Activated T-helper 2 cell treated with anti-CD3 and anti-CD28 coated beads, Interferon-gamma antibody, Interleukin-2, Interleukin-4, amounts not matched to agents 10 μg/mL and 5 μg/mL and 100 μg/mL, durations not matched to agents 14 hours and 24 hours and 36 hours (primary cell): ENCODE measurements around the gene CCL17. TPM values are rescaled to one million over a fixed set of nuclear protein-coding genes. Genes with fewer than 3 reads are reported as not detected.
"Not testable (repeated sequence)": the region's sequence is repeated elsewhere in the genome, so short reads cannot be mapped to it uniquely, and the experiment has no call there.

Source experiments
- DNase-seq: peaks from one replicate; pipeline ENCODE4 v3.0.0; 2021; ENCODE audit warnings: low spot score
- H3K27ac Mint-ChIP-seq: one replicate; pipeline ENCODE4 v1.8.0; 2021; ENCODE audit warnings: mixed read lengths
- H3K27me3 Mint-ChIP-seq: one replicate; pipeline ENCODE4 v1.8.0; 2021; ENCODE audit warnings: low read depth, mixed read lengths
- H3K36me3 Mint-ChIP-seq: one replicate; pipeline ENCODE4 v1.8.0; 2021; ENCODE audit warnings: low read depth, mixed read lengths
- H3K4me1 Mint-ChIP-seq: one replicate; pipeline ENCODE4 v1.8.0; 2021; ENCODE audit warnings: low read depth, mixed read lengths
- H3K4me3 Mint-ChIP-seq: one replicate; pipeline ENCODE4 v1.8.0; 2021; ENCODE audit warnings: low read depth, mild to moderate bottlenecking, moderate library complexity, mixed read lengths
- H3K9me3 Mint-ChIP-seq: one replicate; pipeline ENCODE4 v1.8.0; 2021; ENCODE audit warnings: mixed read lengths
- intact Hi-C: fragments of 100-400 bp; cut with micrococcal nuclease; formaldehyde crosslinking; loops from one replicate; pipeline ENCODE4 v1.15.1; 2023
- total RNA-seq: library from RNA; stranded (reverse); gene quantifications from 2 replicates; pipeline ENCODE4 v1.2.3, GENCODE V29; 2022

The CCL17 gene
- total RNA-seq, 1 donor from 2014 or later: 0.37 TPM

DNA sequence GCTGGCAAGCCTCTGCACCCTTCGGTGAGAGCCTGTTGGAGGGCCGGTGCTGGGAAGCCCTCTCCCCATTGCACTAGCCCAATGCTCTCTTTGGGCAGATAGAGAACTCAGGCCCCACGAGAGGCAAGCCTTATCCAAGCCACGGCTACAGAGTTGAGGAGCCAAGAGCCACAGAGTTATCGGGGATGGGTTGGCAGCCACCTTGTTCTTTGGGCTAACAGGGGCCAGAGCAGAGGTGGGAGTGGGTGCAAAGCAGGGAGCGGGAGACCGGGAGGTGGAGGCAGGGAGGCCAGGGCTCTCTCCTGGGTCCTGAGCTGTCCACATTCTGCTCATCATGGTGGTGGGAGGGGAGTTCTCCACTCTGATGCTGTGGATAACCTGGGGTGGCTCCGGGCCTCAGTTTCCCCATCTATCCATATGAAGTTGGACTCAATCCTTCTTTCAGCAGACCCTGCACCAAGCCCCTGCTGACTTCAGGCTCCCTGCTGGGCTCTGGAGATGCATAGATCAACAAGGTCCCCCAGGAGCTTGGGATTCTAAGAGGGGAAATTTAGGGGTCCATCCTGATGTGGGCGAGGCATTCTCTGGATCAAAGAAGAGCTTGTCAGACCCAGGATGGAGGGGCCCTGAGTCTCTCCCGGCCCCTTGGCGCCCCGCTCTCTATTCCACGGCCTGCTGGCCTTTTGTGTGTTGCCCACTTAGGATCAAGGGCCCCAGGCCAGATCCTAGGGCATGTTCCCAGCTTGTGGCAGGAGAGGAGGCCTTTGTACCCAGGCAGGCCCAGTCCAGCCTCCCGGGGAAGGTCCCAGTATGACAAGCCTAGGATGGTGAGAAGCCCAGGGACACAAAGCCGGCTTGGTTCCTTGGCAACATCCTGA, 32.8 kb upstream of the CCL17 start:
- no peaks in the 10 kb centered on the region for H3K36me3 Mint-ChIP-seq
- no peak overlapping the region for H3K4me3 Mint-ChIP-seq
- intact Hi-C loops: no loop called here
- peaks cover 5% of the 10 kb centered on the region for H3K27me3 Mint-ChIP-seq
- H3K9me3 Mint-ChIP-seq: no peaks in the 10 kb centered on the region
- no peak overlapping the region for H3K27ac Mint-ChIP-seq
- DNase-seq: no peak
- H3K4me1 Mint-ChIP-seq: peaks cover 7% of the 10 kb centered on the region

DNA sequence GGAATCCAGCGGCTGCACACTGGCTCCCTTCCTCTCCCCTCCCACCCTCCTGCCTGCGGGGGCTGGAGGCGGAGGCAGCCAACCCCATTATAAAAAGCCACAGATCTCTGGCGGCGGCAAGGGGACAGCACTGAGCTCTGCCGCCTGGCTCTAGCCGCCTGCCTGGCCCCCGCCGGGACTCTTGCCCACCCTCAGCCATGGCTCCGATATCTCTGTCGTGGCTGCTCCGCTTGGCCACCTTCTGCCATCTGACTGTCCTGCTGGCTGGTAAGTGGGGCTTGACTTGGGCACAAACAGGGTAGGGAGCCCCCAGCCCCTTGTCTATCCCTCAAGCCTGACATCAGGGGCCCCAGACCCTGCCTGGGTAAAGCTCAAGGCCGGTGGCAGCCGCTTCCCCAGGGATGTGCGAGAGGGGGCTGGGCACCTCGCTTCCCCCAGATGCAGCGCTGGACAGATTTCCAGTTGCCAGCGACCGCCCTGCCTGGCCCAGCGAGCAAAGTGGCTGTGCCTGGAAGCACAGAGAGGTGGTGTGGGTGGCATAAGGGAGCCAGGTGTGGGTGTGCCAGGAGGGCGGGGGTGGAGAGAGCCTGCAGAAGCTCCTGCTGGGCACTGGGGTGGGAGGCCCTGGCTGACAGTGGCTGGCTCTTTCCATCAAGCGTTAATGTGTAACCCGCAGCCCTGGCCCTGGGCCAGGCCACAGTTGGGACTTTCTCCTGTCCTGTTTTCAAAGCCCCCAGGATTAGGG, 32.0 kb upstream of the CCL17 start, which contains the start of gene CX3CL1:
TSS of gene CX3CL1 (plus strand) at position 119 of the 745 bp plus-strand sequence. CDS start at position 198, 79 bp downstream.
- Mint-ChIP-seq H3K4me1 (peaks cover 14% of the 10 kb centered on the region), H3K27me3 (peaks cover 2% of the 10 kb centered on the region), H3K36me3 (no peaks in the 10 kb centered on the region), H3K27ac (no peak within 1 kb of the TSS), H3K4me3 (no peak within 1 kb of the TSS), H3K9me3 (no peaks in the 10 kb centered on the region)
- intact Hi-C loops: no loop called here
- DNase-seq: no peak

DNA sequence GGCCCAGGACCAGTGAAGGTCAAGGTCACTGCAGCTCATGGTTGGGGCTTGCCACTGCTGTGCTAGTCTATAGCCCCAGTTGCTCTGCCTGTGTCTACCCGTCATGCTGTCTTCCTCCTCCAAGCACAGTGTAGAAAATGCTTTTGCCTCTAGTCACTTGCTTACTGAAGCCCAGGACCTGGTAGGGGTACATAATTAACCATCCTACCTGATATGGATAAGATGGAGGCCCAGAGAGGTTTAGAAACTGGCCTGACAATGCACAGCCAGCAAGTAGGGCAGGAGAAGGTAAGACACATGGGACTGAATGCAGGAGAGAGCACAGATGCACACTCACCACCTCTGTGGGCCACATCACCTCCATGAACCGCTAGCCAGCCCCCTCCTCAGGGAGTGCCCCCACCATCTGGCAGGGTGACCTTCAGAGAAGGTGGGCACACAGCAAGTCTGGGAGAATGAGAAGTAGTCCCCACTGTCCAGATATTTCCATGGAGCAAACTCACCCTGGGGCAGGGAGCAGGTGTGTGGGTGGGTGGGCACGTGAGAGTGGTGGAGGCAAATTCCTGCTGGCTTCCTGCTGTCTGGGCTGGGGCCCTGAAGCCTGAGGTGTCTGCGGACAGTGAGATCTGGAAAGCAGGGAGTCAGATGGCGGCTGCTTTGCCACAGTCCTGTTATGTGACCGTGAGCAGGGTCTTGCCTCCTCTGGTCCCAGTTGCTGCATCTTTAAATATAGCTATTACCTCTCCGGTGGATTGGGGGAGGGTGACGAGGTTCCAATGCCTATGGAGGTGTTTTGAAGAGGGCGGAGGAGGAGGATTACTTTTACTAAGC, 31.2 kb upstream of the CCL17 start:
- intact Hi-C loops: no loop called here
- Mint-ChIP-seq H3K27ac (no peak overlapping the region), H3K27me3 (no peaks in the 10 kb centered on the region)

DNA sequence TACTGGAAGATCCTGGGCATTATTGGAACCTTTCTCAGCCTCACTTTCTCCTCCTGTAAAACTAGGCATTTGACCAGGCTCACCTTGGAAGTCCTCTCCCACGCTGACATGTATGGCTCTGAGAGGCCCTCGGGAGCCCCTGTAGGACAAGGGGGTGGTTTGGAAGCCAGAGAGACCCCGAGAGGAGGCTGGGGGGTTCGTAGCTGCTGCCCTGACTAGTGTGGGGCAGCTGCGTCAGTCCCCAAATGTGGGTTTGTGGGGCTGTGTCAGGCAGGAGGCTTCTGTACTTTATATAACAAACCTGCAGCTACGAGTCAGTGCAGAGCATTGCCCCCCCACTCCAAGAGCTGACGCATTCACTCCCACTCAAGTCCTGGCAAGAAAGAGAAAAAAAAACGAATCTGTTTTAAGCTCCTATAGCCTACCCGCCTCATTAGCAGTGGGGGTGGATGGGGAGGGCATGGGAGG, 30.5 kb upstream of the CCL17 start:
- DNase-seq: no peak
- H3K27me3 Mint-ChIP-seq: no peaks in the 10 kb centered on the region

More for the DNA sequence above, 31.2 kb upstream of the CCL17 start:
- no peak overlapping the region for H3K4me3 Mint-ChIP-seq
- peaks cover 19% of the 10 kb centered on the region for H3K4me1 Mint-ChIP-seq
- H3K36me3 Mint-ChIP-seq: no peaks in the 10 kb centered on the region
- no peaks in the 10 kb centered on the region for H3K9me3 Mint-ChIP-seq
- no peak for DNase-seq

DNA sequence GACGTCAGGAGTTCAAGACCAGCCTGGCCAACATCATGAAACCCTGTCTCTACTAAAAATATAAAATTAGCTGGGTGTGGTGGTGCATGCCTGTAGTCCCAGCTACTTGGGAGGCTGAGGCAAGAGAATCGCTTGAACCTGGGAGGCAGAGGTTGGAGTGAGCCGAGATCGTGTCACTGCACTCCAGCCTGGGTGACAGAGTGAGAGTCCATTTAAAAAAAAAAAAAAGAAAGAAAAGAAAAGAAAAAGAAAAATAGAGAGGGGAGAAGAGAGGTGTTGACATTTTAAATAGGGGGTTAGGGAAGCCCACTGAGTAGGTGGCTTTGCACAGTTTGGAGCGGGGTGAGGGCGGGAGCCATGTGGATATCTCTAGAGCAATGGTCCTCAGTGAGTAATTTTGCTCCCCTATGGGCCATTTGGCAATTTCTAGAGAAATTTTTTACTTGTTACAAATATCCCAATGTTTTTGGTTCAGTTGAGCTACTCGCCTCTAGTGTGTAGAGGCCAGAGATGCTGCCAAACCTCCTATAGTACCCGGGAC, 29.6 kb upstream of the CCL17 start:
- H3K27me3 Mint-ChIP-seq: not testable (repeated sequence)
- intact Hi-C loops: loop anchor here (5.0 kb wide), 1 partner anchor 42 kb away; no protein-coding TSS in a partner anchor

More for the DNA sequence above, 30.5 kb upstream of the CCL17 start:
- no peak overlapping the region for H3K4me3 Mint-ChIP-seq
- no peak overlapping the region for H3K27ac Mint-ChIP-seq
- intact Hi-C loops: no loop called here
- no peaks in the 10 kb centered on the region for H3K9me3 Mint-ChIP-seq
- no peaks in the 10 kb centered on the region for H3K36me3 Mint-ChIP-seq
- peaks cover 19% of the 10 kb centered on the region for H3K4me1 Mint-ChIP-seq

DNA sequence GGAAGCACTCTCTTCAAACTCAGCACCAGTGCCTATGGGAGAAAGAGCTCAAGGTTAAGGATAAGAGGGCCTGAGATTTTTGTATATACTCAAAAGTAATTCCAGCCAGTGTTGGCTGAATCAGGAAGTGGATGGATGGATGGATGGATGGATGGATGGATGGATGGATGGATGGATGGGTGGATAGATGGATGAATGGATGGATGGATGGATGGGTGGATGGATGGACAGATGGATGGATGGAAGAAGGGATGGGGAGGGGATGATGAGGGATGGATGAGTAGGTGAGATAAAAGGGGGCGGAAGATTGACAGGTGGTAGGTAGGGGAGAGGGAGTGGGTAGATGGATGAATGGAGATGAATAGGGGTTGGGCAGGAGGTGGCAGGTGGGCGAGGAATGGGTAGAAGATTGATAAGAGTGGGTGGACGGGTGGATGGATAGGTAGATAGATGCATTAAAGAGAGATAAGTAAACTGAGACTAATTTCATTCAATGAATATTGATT, 28.2 kb upstream of the CCL17 start:
- no peaks in the 10 kb centered on the region for H3K36me3 Mint-ChIP-seq
- H3K4me3 Mint-ChIP-seq: no peak overlapping the region
- peaks cover 19% of the 10 kb centered on the region for H3K4me1 Mint-ChIP-seq
- DNase-seq: no peak
- no peaks in the 10 kb centered on the region for H3K9me3 Mint-ChIP-seq
- no peak overlapping the region for H3K27ac Mint-ChIP-seq
- intact Hi-C loops: loop anchor here (5.0 kb wide), 1 partner anchor 41 kb away; no protein-coding TSS in a partner anchor
- no peaks in the 10 kb centered on the region for H3K27me3 Mint-ChIP-seq

More for the DNA sequence above, 29.6 kb upstream of the CCL17 start:
- not testable (repeated sequence) for H3K4me3 Mint-ChIP-seq, H3K9me3 Mint-ChIP-seq, DNase-seq, H3K36me3 Mint-ChIP-seq, H3K27ac Mint-ChIP-seq
- H3K4me1 Mint-ChIP-seq: peaks cover 19% of the 10 kb centered on the region

DNA sequence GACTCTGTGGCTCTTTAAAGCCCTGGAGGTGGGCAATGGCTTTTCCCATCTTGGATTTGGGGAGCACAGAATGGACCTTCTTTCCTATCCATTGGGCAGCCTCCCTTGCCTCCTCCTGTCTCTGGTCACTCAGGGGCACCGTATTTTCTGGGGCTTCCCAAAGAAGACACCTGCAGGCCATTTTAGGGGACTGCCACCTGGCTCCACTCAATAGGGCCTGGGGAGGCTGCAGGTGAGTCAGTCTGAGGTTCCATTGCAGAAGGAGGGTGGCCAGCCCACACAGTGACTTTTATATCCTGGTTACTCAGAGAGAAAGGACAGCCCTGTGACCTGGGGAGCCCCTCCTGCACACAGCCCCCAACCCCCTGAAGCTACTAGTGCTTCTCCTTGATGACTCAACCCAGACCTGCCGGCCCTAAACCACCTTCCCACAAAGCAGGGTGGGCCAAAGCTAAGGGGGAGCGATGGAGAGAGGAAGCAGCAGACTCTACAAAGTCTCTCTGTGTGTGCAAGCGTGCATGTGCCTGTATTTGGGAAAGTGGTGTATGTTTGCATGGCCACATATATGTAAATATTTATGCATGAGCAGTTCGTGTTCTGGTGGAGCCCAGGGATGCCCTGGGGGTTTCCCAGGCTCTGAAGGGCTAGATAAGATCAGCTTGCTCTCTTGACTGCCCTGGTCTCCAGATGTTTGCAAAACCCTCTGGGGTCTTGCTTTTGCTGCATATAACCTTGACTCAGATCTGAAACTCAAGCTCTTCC, 27.3 kb upstream of the CCL17 start:
- peaks cover 19% of the 10 kb centered on the region for H3K4me1 Mint-ChIP-seq
- H3K4me3 Mint-ChIP-seq: no peak overlapping the region
- no peaks in the 10 kb centered on the region for H3K9me3 Mint-ChIP-seq
- no peak for DNase-seq
- peak overlapping the region; percentile 68 for H3K27ac Mint-ChIP-seq
- intact Hi-C loops: loop anchor here (1.0 to 5.0 kb wide), 2 partner anchors 40 to 77 kb away; no protein-coding TSS in a partner anchor
- H3K27me3 Mint-ChIP-seq: no peaks in the 10 kb centered on the region
- no peaks in the 10 kb centered on the region for H3K36me3 Mint-ChIP-seq

DNA sequence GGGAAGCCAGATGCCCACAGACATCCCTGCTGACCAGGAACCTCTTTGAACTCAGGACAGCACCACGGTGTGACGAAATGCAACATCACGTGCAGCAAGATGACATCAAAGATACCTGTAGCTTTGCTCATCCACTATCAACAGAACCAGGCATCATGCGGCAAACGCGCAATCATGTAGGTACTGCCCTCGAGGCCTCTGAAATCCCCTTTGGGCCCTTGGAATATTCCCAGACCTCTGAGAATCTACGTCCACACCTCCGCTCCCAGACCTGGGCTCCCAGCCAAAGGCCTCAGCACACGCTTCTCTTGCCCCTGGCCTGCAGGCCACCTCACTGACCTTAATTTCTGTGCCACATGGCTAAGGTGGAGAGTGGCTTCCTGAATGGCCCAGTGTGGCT, 25.0 kb upstream of the CCL17 start:
- Mint-ChIP-seq H3K27me3 (no peaks in the 10 kb centered on the region), H3K27ac (no peak overlapping the region), H3K4me3 (no peak overlapping the region), H3K36me3 (no peaks in the 10 kb centered on the region), H3K9me3 (no peaks in the 10 kb centered on the region), H3K4me1 (peaks cover 19% of the 10 kb centered on the region)
- intact Hi-C loops: loop anchor here (5.0 kb wide), 1 partner anchor 38 kb away; no protein-coding TSS in a partner anchor
- no peak for DNase-seq

DNA sequence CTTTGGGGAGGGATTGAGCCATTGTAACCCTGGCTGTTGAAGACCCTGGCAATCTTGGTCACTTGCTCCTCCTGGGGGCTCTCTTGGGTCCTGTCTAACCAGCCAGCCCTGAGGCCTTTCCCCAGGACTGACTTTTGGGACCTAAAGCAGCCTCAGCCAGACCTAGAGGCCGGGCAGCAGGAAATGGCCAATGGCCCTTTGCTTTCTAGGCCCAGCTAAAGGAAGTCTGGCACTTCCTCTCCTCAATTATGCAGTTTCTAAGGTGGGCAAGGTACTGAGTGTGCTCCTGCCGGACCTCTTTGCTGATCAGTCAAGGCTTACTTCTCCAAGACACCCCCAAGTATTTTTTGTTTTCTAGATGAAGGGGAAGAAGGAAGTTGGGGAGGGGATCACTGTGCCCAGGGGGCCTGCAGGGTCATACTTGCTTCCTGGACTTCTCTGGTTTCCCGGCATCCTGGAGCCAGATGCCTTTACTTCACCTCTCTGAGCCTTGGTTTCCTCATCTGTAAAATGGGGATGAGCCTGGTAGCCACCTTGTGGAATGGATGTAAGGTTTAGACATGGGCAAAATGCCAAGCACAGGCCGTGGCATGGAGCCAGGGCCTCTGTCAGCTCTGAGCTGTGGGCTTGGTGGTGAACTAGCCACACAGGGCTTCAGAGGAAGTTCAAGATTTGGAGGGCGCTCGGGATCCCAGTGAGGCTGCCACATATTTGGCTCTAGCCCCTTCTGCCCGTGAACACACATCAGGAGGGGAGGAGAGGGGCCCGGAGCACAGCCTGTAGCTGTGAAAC, 23.7 kb upstream of the CCL17 start:
- no peak for DNase-seq
- no peaks in the 10 kb centered on the region for H3K27me3 Mint-ChIP-seq
- intact Hi-C loops: no loop called here
- H3K4me3 Mint-ChIP-seq: no peak overlapping the region
- H3K9me3 Mint-ChIP-seq: no peaks in the 10 kb centered on the region
- H3K4me1 Mint-ChIP-seq: peaks cover 19% of the 10 kb centered on the region
- H3K27ac Mint-ChIP-seq: no peak overlapping the region
- no peaks in the 10 kb centered on the region for H3K36me3 Mint-ChIP-seq

DNA sequence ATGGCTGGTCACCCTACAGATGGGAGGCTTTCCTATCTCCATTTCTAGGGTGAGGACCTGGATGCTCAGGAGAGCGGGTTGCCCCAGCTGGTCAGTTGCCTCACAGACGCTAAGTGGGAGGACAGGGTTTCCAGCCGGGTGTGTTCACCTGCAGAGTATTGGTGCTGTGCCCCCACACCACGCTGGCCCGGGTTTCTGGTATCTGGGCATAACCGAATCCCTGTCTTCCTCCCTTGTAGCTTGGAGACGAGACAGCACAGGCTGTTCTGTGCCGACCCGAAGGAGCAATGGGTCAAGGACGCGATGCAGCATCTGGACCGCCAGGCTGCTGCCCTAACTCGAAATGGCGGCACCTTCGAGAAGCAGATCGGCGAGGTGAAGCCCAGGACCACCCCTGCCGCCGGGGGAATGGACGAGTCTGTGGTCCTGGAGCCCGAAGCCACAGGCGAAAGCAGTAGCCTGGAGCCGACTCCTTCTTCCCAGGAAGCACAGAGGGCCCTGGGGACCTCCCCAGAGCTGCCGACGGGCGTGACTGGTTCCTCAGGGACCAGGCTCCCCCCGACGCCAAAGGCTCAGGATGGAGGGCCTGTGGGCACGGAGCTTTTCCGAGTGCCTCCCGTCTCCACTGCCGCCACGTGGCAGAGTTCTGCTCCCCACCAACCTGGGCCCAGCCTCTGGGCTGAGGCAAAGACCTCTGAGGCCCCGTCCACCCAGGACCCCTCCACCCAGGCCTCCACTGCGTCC, 22.6 kb upstream of the CCL17 start:
- no peak overlapping the region for H3K4me3 Mint-ChIP-seq
- no peak overlapping the region for H3K27ac Mint-ChIP-seq
- peaks cover under 1% of the 10 kb centered on the region for H3K27me3 Mint-ChIP-seq
- no peaks in the 10 kb centered on the region for H3K9me3 Mint-ChIP-seq
- peaks cover 11% of the 10 kb centered on the region for H3K4me1 Mint-ChIP-seq
- intact Hi-C loops: no loop called here
- DNase-seq: no peak
- no peaks in the 10 kb centered on the region for H3K36me3 Mint-ChIP-seq
